ENCODE measurements around the gene PTGIS.

DNA sequence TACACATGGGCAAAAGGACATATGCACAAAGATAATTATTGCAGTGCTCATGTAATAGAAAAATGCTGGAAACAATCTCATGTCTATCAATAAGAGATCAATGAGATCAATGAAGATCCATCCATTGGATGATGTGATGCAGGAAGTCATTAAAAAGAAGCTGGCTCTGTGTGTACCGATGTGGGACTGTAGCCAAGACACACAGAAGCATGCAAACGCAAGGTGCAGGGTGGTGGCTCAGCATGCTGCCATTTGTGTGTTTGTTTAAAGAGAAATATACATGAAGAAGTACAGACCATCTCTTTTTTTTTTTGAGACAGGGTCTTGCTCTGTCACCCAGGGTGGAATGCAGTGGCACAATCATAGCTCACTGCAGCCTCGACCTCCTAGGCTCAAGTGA is 52.4 kb downstream of the PTGIS start:
- no peak for TF ChIP-seq POLR2A (IDR thresholded peaks at IDR 0.05; ENCODE audit: low read depth, low read length)
- no peak for TF ChIP-seq TAF1 (IDR thresholded peaks at IDR 0.05; ENCODE audit: borderline replicate concordance, low read depth, low read length)
